B cell (primary cell): ENCODE data around the gene ACSS1. TPM values are rescaled to one million over a fixed set of nuclear protein-coding genes. Genes with fewer than 3 reads are reported as not detected.

Source experiments
- ATAC-seq: fragments of 200-7000 bp; cut with Tn5 transposase; one replicate; pipeline ENCODE4 v1.10.0; 2021; ENCODE audit warnings: low read depth, mild to moderate bottlenecking, moderate number of reproducible peaks, moderate library complexity
- CTCF ChIA-PET: fragments of 350-600 bp; sonication (Branson Sonifier 250); formaldehyde crosslinking; loops from one replicate; lab custom pipeline; 2021; ENCODE audit warnings: antibody characterized with exemption, inconsistent platforms; lab: Charles Lee
- POLR2A ChIA-PET: fragments of 350-600 bp; sonication (Branson Sonifier 250); formaldehyde crosslinking; loops from one replicate; lab custom pipeline; 2021; ENCODE audit warnings: antibody characterized with exemption; lab: Charles Lee
- DNase-seq: peaks from one replicate; pipeline ENCODE4 v3.0.0; 2013
- H2AFZ ChIP-seq: 2 replicates; pipeline ENCODE4 v1.6.1; 2012; ENCODE audit warnings: mild to moderate bottlenecking, low read depth, low read length; ENCODE audit not compliant: insufficient read depth, poor library complexity, severe bottlenecking
- H3K27ac ChIP-seq, 2 donors: 1 replicate in 1 of 2; 2 replicates in 1 of 2; pipeline ENCODE4 v1.5.1; 2012 to 2013; ENCODE audit warnings: low read length in 2 of 2, mild to moderate bottlenecking in 2 of 2, moderate library complexity in 1 of 2
- H3K27me3 ChIP-seq, 4 experiments: fragments of 200-600 bp in 1 of 4; sonication (generic) in 1 of 4; replicated peaks in 1 of 4; 1 replicate in 2 of 4; 2 replicates in 2 of 4; pipeline versions ENCODE4 v1.6.1 to v1.7.0; 2013 to 2016; ENCODE audit warnings: low read length in 3 of 4, mild to moderate bottlenecking in 2 of 4, mixed read lengths in 1 of 4, moderate library complexity in 1 of 4; ENCODE audit not compliant: insufficient read depth in 4 of 4, control insufficient read depth in 3 of 4; ENCODE audit errors: control extremely low read depth in 1 of 4
- H3K36me3 ChIP-seq, 2 experiments: replicated peaks in 1 of 2; 1 replicate in 1 of 2; 2 replicates in 1 of 2; pipeline versions ENCODE4 v1.6.1 to v1.7.1; 2013; ENCODE audit warnings: low read length in 1 of 2; ENCODE audit not compliant: insufficient read depth in 2 of 2, control insufficient read depth in 1 of 2; ENCODE audit errors: control extremely low read depth in 1 of 2, extremely low read depth in 1 of 2
- H3K4me1 ChIP-seq, 2 donors: fragments of 200-600 bp in 1 of 2; sonication (generic) in 1 of 2; 1 replicate in 1 of 2; 2 replicates in 1 of 2; pipeline versions ENCODE4 v1.5.1 to v1.6.1; 2013 to 2017; ENCODE audit warnings: low read length in 2 of 2; ENCODE audit not compliant: control insufficient read depth in 2 of 2, insufficient read depth in 2 of 2
- H3K4me2 ChIP-seq: replicated peaks from 2 replicates; pipeline ENCODE3; 2012; ENCODE audit warnings: mild to moderate bottlenecking, low read depth, low read length; ENCODE audit not compliant: poor library complexity, severe bottlenecking
- H3K4me3 ChIP-seq, 5 experiments: fragments of 200-600 bp in 1 of 5; sonication (generic) in 1 of 5; 1 replicate in 3 of 5; 2 replicates in 2 of 5; pipeline versions ENCODE4 v1.5.1 to v1.7.0; 2011 to 2016; ENCODE audit warnings: low read length in 4 of 5, mild to moderate bottlenecking in 4 of 5, low read depth in 2 of 5, control low read depth in 1 of 5, moderate library complexity in 1 of 5; ENCODE audit not compliant: insufficient read depth in 1 of 5; ENCODE audit errors: control extremely low read depth in 1 of 5, extremely low read depth in 1 of 5
- H3K79me2 ChIP-seq: fragments of 200-600 bp; sonication (generic); one replicate; pipeline ENCODE4 v1.6.0; 2016; ENCODE audit warnings: low read length; ENCODE audit not compliant: control insufficient read depth, insufficient read depth
- H3K9ac ChIP-seq: fragments of 200-600 bp; sonication (generic); 2 replicates; pipeline ENCODE4 v1.6.1; 2017; ENCODE audit warnings: mild to moderate bottlenecking, low read length, moderate library complexity
- H3K9me3 ChIP-seq, 3 donors: one replicate each; pipeline versions ENCODE4 v1.6.1 to v1.7.1; 2013; ENCODE audit warnings: low read length in 2 of 3; ENCODE audit not compliant: control insufficient read depth in 2 of 3, insufficient read depth in 1 of 3; ENCODE audit errors: control extremely low read depth in 1 of 3
- H4K20me1 ChIP-seq: 2 replicates; pipeline ENCODE4 v1.6.0; 2012; ENCODE audit warnings: mild to moderate bottlenecking, low read length; ENCODE audit not compliant: insufficient read depth, control insufficient read depth, poor library complexity, severe bottlenecking
- H3K27ac Mint-ChIP-seq: one replicate; pipeline ENCODE4 v1.8.0; 2021; ENCODE audit warnings: mixed read lengths
- H3K27me3 Mint-ChIP-seq: one replicate; pipeline ENCODE4 v1.8.0; 2021; ENCODE audit warnings: mixed read lengths
- H3K4me1 Mint-ChIP-seq: one replicate; pipeline ENCODE4 v1.8.0; 2021; ENCODE audit warnings: mixed read lengths
- H3K4me3 Mint-ChIP-seq: one replicate; pipeline ENCODE4 v1.8.0; 2021; ENCODE audit warnings: mixed read lengths
- H3K9me3 Mint-ChIP-seq: one replicate; pipeline ENCODE4 v1.8.0; 2022; ENCODE audit warnings: mixed read lengths; ENCODE audit not compliant: insufficient read depth
- CTCF ChIP-seq: fragments of 200-600 bp; IDR thresholded peaks from one replicate; pipeline ENCODE4 v1.8.0; 2022; ENCODE audit warnings: antibody characterized with exemption, mild to moderate bottlenecking
- EZH2 ChIP-seq: IDR thresholded peaks from 2 replicates; pipeline ENCODE4 v1.6.1; 2012; ENCODE audit warnings: borderline replicate concordance, low read depth, mild to moderate bottlenecking, moderate library complexity, low read length; ENCODE audit not compliant: insufficient read depth, poor library complexity, severe bottlenecking
- WGBS: methylation state at CpG from one replicate; pipeline ENCODE4 v1.1.5; 2013; ENCODE audit warnings: missing lambda C conversion rate; ENCODE audit not compliant: insufficient coverage; 5-methylcytosine and 5-hydroxymethylcytosine counted together
- intact Hi-C: fragments of 100-400 bp; cut with micrococcal nuclease; formaldehyde crosslinking; loops from one replicate; pipeline ENCODE4 v1.10.0; 2022
- polyA plus RNA-seq: library from polyadenylated mRNA; depleted of rRNA; stranded (reverse); fragments of >200 nt; gene quantifications from 2 replicates; pipeline ENCODE4 v1.2.3, GENCODE V29; 2012
- total RNA-seq, 2 donors: library from RNA; stranded (reverse); fragments of 120-200 nt in 1 of 2; gene quantifications; 1 replicate in 1 of 2; 2 replicates in 1 of 2; pipeline versions ENCODE4 v1.2.3 to v1.2.4, GENCODE V29; 2013 to 2022

The ACSS1 gene
- total and polyA plus RNA-seq, 2 donors (not counting 1 experiment from before 2014, with no cell fraction given): 82.7 to 95.5 TPM

GRCh38 chr20:25044660-25045342 is 13.1 kb downstream of the ACSS1 start:
- peak overlapping the region; percentile 71 for H3K4me2 ChIP-seq
- H2AFZ ChIP-seq: no peak overlapping the region
- TF ChIP-seq EZH2 (no peak), CTCF (no peak)
- H3K27ac Mint-ChIP-seq: peak overlapping the region; percentile 83
- H3K4me1 Mint-ChIP-seq: peaks cover 62% of the 10 kb centered on the region
- WGBS: 70% methylated on average over 10 of the region's 14 CpGs
- peak overlapping the region; percentile 92 to 93 for H3K27ac ChIP-seq
- no peaks in the 10 kb centered on the region for H3K9me3 ChIP-seq
- intact Hi-C loops: no loop called here
- no peak overlapping the region for H3K4me3 ChIP-seq
- peaks cover 45 to 52% of the 10 kb centered on the region in 2 donors for H3K4me1 ChIP-seq
- POLR2A ChIA-PET: interaction anchor here (4.2 kb wide), 1 partner anchor 13 kb away, joined by 27 read pairs; the partner anchor contains the start of gene ACSS1
- no peak overlapping the region for H3K9ac ChIP-seq
- H3K27me3 Mint-ChIP-seq: no peaks in the 10 kb centered on the region
- DNase-seq: no peak
- ATAC-seq: no peak
- peaks cover 56% of the 10 kb centered on the region for H3K79me2 ChIP-seq
- H3K9me3 Mint-ChIP-seq: no peaks in the 10 kb centered on the region
- no peaks in the 10 kb centered on the region for H3K27me3 ChIP-seq
- H4K20me1 ChIP-seq: peaks cover 47% of the 10 kb centered on the region
- CTCF ChIA-PET: interaction anchor here (0.6 to 1.7 kb wide), 5 partner anchors 8 to 80 kb away, joined by 3 to 4 read pairs (median 3); no protein-coding TSS in a partner anchor
- peaks cover 0 to 43% of the 10 kb centered on the region in 2 experiments for H3K36me3 ChIP-seq
- H3K4me3 Mint-ChIP-seq: no peak overlapping the region

GRCh38 chr20:25044261-25044560 is 13.7 kb downstream of the ACSS1 start:
- Histone ChIP-seq H2AFZ (no peak overlapping the region), H3K27me3 (no peaks in the 10 kb centered on the region), H3K4me2 (peak overlapping the region; percentile 71), H3K9ac (no peak overlapping the region), H4K20me1 (peaks cover 46% of the 10 kb centered on the region), H3K27ac (peak overlapping the region; percentile 92 to 93), H3K79me2 (peaks cover 56% of the 10 kb centered on the region), H3K4me3 (no peak overlapping the region), H3K36me3 (peaks cover 0 to 47% of the 10 kb centered on the region in 2 experiments), H3K4me1 (peaks cover 45 to 49% of the 10 kb centered on the region in 2 donors), H3K9me3 (no peaks in the 10 kb centered on the region)
- 77% methylated on average over 3 of the region's 5 CpGs for WGBS
- H3K27ac Mint-ChIP-seq: peak overlapping the region; percentile 80
- no peak overlapping the region for H3K4me3 Mint-ChIP-seq
- CTCF ChIA-PET: interaction anchor here (0.8 to 1.7 kb wide), 4 partner anchors 8 to 19 kb away, joined by 3 to 4 read pairs (median 3); no protein-coding TSS in a partner anchor
- H3K4me1 Mint-ChIP-seq: peaks cover 58% of the 10 kb centered on the region
- no peak for DNase-seq
- TF ChIP-seq CTCF: no peak
- TF ChIP-seq EZH2: no peak
- no peaks in the 10 kb centered on the region for H3K27me3 Mint-ChIP-seq
- ATAC-seq: no peak
- POLR2A ChIA-PET: interaction anchor here (4.2 kb wide), 1 partner anchor 13 kb away, joined by 27 read pairs; the partner anchor contains the start of gene ACSS1
- H3K9me3 Mint-ChIP-seq: no peaks in the 10 kb centered on the region
- intact Hi-C loops: no loop called here
